Upper lobe of left lung (tissue), 6 donors: ENCODE results near the gene CPSF4L. TPM values are rescaled to one million over a fixed set of nuclear protein-coding genes. Genes with fewer than 3 reads are reported as not detected.

Experiments
- ATAC-seq, 2 donors: fragments of 200-7000 bp; cut with Tn5 transposase; one replicate each; pipeline ENCODE4 v1.9.1; 2022; ENCODE audit warnings: mild to moderate bottlenecking in 2 of 2, moderate library complexity in 2 of 2; ENCODE audit not compliant: low FRiP score in 2 of 2
- DNase-seq, 2 donors: peaks; one replicate each; pipeline ENCODE4 v3.0.0-alpha.2; 2019 to 2020
- H3K27ac ChIP-seq, 4 donors: fragments of 200-600 bp; sonication (generic); one replicate each; pipeline ENCODE4 v1.5.1; 2016 to 2019
- H3K27me3 ChIP-seq, 4 donors: fragments of 200-600 bp; sonication (generic); one replicate each; pipeline ENCODE4 v1.5.1; 2017 to 2019
- H3K36me3 ChIP-seq, 4 donors: fragments of 200-600 bp; sonication (generic); one replicate each; pipeline ENCODE4 v1.5.1; 2016 to 2019
- H3K4me1 ChIP-seq, 4 donors: fragments of 200-600 bp; sonication (generic); one replicate each; pipeline ENCODE4 v1.5.1; 2018 to 2019
- H3K4me3 ChIP-seq, 4 donors: fragments of 200-600 bp; sonication (generic); one replicate each; pipeline ENCODE4 v1.5.1; 2017 to 2019; ENCODE audit warnings: mild to moderate bottlenecking in 2 of 4, moderate library complexity in 1 of 4
- H3K9me3 ChIP-seq, 4 donors: fragments of 200-600 bp; sonication (generic); one replicate each; pipeline ENCODE4 v1.5.1; 2018 to 2019
- CTCF ChIP-seq, 6 experiments: fragments of 450-650 bp in 4 of 6; fragments of 200-600 bp in 2 of 6; sonication (generic) in 2 of 6; IDR thresholded peaks; one replicate each; pipeline ENCODE4 v1.5.1; 2016 to 2019; ENCODE audit warnings: antibody characterized with exemption in 6 of 6
- EP300 ChIP-seq, 4 donors: sonication (generic); formaldehyde crosslinking; IDR thresholded peaks; one replicate each; pipeline ENCODE4 v1.5.1; 2017; ENCODE audit warnings: antibody characterized with exemption in 4 of 4, control low read depth in 2 of 4
- POLR2A ChIP-seq, 4 donors: fragments of 450-650 bp; IDR thresholded peaks; one replicate each; pipeline ENCODE4 v1.5.1; 2016 to 2017; ENCODE audit warnings: antibody characterized with exemption in 4 of 4, mild to moderate bottlenecking in 2 of 4
- POLR2AphosphoS5 ChIP-seq, 2 donors: sonication (generic); formaldehyde crosslinking; IDR thresholded peaks; one replicate each; pipeline ENCODE4 v1.5.1; 2017; ENCODE audit warnings: antibody characterized with exemption in 2 of 2
- WGBS, 2 donors: methylation state at CpG; one replicate each; pipeline ENCODE4 v1.1.5; 2017 to 2018; 5-methylcytosine and 5-hydroxymethylcytosine counted together
- total RNA-seq, 6 donors: library from RNA; depleted of rRNA in 4 of 6; stranded (reverse); fragments of >200 nt in 4 of 6; gene quantifications; one replicate each; pipeline versions ENCODE4 v1.1.0 to v1.2.1, GENCODE V29; 2016 to 2021
- donor health status: DM: no; HTN: no; CAD: no; lungs with moderate emphysema.
- donor health status: DM: no; HTN: yes; CAD: no; lungs with severe emphysema.

CPSF4L gene
- total RNA-seq, 6 donors from 2014 or later: 0.46 TPM; not detected in 5

GRCh38 chr17:73282629-73283028 is 20.9 kb upstream of the CPSF4L start:
- H3K4me1 ChIP-seq: peaks cover 22 to 31% (median 30%) of the 10 kb centered on the region in 4 donors
- DNase-seq: no peak
- peaks cover 11 to 59% (median 23%) of the 10 kb centered on the region in 4 donors for H3K36me3 ChIP-seq
- H3K27me3 ChIP-seq: no peaks in the 10 kb centered on the region
- no peaks in the 10 kb centered on the region for H3K9me3 ChIP-seq
- TF ChIP-seq POLR2A (IDR thresholded peaks at IDR 0.05) (no peak), POLR2AphosphoS5 (IDR thresholded peaks at IDR 0.05) (no peak), EP300 (IDR thresholded peaks at IDR 0.05) (no peak), CTCF (IDR thresholded peaks at IDR 0.05) (no peak)
- H3K4me3 ChIP-seq: no peak overlapping the region
- WGBS, 2 donors: 92 to 94% methylated on average over 9 of the region's 9 CpGs
- no peak overlapping the region for H3K27ac ChIP-seq
- no peak for ATAC-seq

GRCh38 chr17:73281928-73282327 is 20.2 kb upstream of the CPSF4L start:
- H3K4me1 ChIP-seq: peaks cover 19 to 24% (median 23%) of the 10 kb centered on the region in 4 donors
- ATAC-seq (no peak), DNase-seq (no peak)
- no peak for TF ChIP-seq POLR2A (IDR thresholded peaks at IDR 0.05)
- peaks cover 11 to 57% (median 23%) of the 10 kb centered on the region in 4 donors for H3K36me3 ChIP-seq
- H3K27ac ChIP-seq: no peak overlapping the region
- H3K27me3 ChIP-seq: no peaks in the 10 kb centered on the region
- WGBS, 2 donors: 69 to 94% methylated on average over 4 to 7 of the region's 7 CpGs
- H3K9me3 ChIP-seq: no peaks in the 10 kb centered on the region
- no peak overlapping the region for H3K4me3 ChIP-seq

- Histone ChIP-seq H3K9me3 (no peaks in the 10 kb centered on the region), H3K27ac (no peak overlapping the region), H3K4me3 (no peak overlapping the region), H3K27me3 (no peaks in the 10 kb centered on the region), H3K36me3 (peaks cover 6 to 43% (median 11%) of the 10 kb centered on the region in 4 donors), H3K4me1 (peaks cover 13 to 17% (median 16%) of the 10 kb centered on the region in 4 donors)
- 95 to 96% methylated on average over 12 of the region's 12 CpGs for WGBS, 2 donors
- no peak for ATAC-seq
- DNase-seq: no peak
- TF ChIP-seq CTCF (IDR thresholded peaks at IDR 0.05) (no peak), POLR2AphosphoS5 (IDR thresholded peaks at IDR 0.05) (no peak), EP300 (IDR thresholded peaks at IDR 0.05) (no peak), POLR2A (IDR thresholded peaks at IDR 0.05) (no peak)
Observed at GRCh38 chr17:73280191-73280590, 18.5 kb upstream of the CPSF4L start.

GRCh38 chr17:73279704-73280103 is 18.0 kb upstream of the CPSF4L start:
- Histone ChIP-seq H3K4me1 (peaks cover 13 to 17% (median 15%) of the 10 kb centered on the region in 4 donors), H3K9me3 (no peaks in the 10 kb centered on the region), H3K27ac (peak overlapping the region in 3 of 4 donors; percentile 15 to 65 (median 32)), H3K27me3 (no peaks in the 10 kb centered on the region), H3K36me3 (peaks cover 1 to 38% (median 6%) of the 10 kb centered on the region in 4 donors), H3K4me3 (no peak overlapping the region)
- DNase-seq (no peak), ATAC-seq (peak in 1 of 2 donors; percentile 9)
- TF ChIP-seq CTCF (IDR thresholded peaks at IDR 0.05) (no peak), POLR2AphosphoS5 (IDR thresholded peaks at IDR 0.05) (no peak), EP300 (IDR thresholded peaks at IDR 0.05) (no peak), POLR2A (IDR thresholded peaks at IDR 0.05) (no peak)
- 86 to 90% methylated on average over 4 to 7 of the region's 7 CpGs for WGBS, 2 donors

GRCh38 chr17:73278465-73279453 is 17.1 kb upstream of the CPSF4L start:
- TF ChIP-seq POLR2A (IDR thresholded peaks at IDR 0.05) (no peak), CTCF (IDR thresholded peaks at IDR 0.05) (no peak), POLR2AphosphoS5 (IDR thresholded peaks at IDR 0.05) (no peak), EP300 (IDR thresholded peaks at IDR 0.05) (no peak)
- ATAC-seq: peak in 1 of 2 donors; percentile 28
- H3K27me3 ChIP-seq: no peaks in the 10 kb centered on the region
- peaks cover 0 to 28% (median 2%) of the 10 kb centered on the region in 4 donors for H3K36me3 ChIP-seq
- WGBS, 2 donors: 55 to 56% methylated on average over 14 of the region's 14 CpGs
- H3K4me3 ChIP-seq: no peak overlapping the region
- H3K4me1 ChIP-seq: peaks cover 13 to 17% (median 15%) of the 10 kb centered on the region in 4 donors
- DNase-seq: no peak
- H3K9me3 ChIP-seq: no peaks in the 10 kb centered on the region
- peak overlapping the region in 3 of 4 donors; percentile 15 to 68 (median 65) for H3K27ac ChIP-seq
